ENCODE data around the gene BLM. TPM values are rescaled to one million over a fixed set of nuclear protein-coding genes. Genes with fewer than 3 reads are reported as not detected.

Gene BLM
- total RNA-seq, 4 donors from 2014 or later: 0.72 to 2.4 (median 0.84) TPM

DNA sequence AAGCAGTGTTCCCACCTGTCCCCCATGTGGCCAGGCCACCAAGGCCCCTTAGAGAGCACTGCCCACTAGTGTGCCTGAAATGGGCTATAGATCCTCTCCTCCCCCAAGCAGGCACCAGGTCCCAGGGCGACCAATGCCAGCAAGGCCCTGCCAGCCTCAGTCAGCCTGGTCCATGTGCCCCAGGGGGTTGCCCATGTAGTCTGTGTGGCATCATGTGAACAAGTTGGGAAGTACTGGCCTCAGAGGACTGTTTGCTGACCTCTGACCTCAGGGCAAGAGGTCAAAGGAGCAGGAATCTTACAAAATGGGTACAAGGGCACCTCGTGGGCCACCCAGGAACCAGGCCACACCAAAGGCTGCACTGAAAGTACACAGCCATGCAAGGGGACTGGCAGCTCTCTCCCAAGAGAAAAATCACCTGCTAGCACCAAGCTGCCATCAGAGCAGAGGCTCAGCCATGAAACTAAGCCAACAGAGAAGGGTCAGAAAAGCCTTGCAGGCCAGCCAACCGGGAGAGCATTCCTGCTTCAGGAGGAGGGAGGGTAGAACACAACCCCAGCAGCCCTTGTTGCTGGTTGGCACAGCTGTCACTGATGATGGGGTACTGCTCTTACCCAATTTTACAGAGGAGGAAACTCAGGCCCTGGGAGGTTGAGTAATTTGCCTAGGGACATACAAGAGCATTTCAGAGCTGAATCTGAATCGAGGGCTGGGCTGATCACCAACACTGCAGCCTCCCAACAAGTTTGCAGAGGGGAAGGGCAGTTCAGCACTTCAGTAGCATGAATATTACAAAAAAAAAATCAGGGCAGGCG, 146.0 kb downstream of the BLM start:
- Histone ChIP-seq H3K27ac (no peak overlapping the region), H3K27me3 (no peaks in the 10 kb centered on the region), H3K9me3 (no peaks in the 10 kb centered on the region), H3K4me1 (peaks cover 34% of the 10 kb centered on the region), H3K4me3 (no peak overlapping the region), H3K36me3 (no peaks in the 10 kb centered on the region)
- no peak for DNase-seq (ENCODE audit: low spot score in 2 of 2)
- TF ChIP-seq EP300 (IDR thresholded peaks at IDR 0.05) (no peak), POLR2A (IDR thresholded peaks at IDR 0.05) (no peak), POLR2AphosphoS5 (IDR thresholded peaks at IDR 0.05) (no peak)
- TF ChIP-seq, protein P1, sequence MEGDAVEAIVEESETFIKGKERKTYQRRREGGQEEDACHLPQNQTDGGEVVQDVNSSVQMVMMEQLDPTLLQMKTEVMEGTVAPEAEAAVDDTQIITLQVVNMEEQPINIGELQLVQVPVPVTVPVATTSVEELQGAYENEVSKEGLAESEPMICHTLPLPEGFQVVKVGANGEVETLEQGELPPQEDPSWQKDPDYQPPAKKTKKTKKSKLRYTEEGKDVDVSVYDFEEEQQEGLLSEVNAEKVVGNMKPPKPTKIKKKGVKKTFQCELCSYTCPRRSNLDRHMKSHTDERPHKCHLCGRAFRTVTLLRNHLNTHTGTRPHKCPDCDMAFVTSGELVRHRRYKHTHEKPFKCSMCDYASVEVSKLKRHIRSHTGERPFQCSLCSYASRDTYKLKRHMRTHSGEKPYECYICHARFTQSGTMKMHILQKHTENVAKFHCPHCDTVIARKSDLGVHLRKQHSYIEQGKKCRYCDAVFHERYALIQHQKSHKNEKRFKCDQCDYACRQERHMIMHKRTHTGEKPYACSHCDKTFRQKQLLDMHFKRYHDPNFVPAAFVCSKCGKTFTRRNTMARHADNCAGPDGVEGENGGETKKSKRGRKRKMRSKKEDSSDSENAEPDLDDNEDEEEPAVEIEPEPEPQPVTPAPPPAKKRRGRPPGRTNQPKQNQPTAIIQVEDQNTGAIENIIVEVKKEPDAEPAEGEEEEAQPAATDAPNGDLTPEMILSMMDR (IDR thresholded peaks at IDR 0.05): no peak
- WGBS: 54% methylated on average over 3 of the region's 5 CpGs

DNA sequence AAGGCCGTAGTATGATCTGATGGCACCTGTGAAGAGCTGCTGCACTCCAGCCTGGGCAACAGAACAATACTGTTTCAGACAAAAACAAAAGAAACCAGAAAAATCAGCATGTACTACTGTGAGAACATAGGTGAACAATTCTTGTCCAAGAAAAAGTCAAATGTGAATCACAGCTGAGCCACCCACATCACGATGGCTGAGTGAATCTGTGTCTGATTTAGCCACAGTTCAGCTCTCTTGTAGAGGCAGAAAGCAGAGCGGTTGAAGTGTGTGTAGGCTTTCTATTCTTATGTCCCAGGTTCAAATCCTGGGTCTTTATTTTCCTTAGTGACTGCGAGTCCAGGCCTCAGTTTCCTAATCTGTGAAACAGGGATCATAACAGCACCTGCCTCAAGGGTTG, 146.8 kb downstream of the BLM start:
- H3K27me3 ChIP-seq: no peaks in the 10 kb centered on the region
- no peak for TF ChIP-seq POLR2A (IDR thresholded peaks at IDR 0.05)
- TF ChIP-seq POLR2AphosphoS5 (IDR thresholded peaks at IDR 0.05): no peak
- TF ChIP-seq EP300 (IDR thresholded peaks at IDR 0.05): no peak
- TF ChIP-seq, protein P1 (IDR thresholded peaks at IDR 0.05): no peak
- no peak overlapping the region for H3K27ac ChIP-seq
- H3K9me3 ChIP-seq: no peaks in the 10 kb centered on the region
- H3K4me1 ChIP-seq: peaks cover 42% of the 10 kb centered on the region
- H3K36me3 ChIP-seq: no peaks in the 10 kb centered on the region
- no peak for DNase-seq (ENCODE audit: low spot score in 2 of 2)
- H3K4me3 ChIP-seq: no peak overlapping the region
- 84% methylated on average over 4 of the region's 4 CpGs for WGBS

DNA sequence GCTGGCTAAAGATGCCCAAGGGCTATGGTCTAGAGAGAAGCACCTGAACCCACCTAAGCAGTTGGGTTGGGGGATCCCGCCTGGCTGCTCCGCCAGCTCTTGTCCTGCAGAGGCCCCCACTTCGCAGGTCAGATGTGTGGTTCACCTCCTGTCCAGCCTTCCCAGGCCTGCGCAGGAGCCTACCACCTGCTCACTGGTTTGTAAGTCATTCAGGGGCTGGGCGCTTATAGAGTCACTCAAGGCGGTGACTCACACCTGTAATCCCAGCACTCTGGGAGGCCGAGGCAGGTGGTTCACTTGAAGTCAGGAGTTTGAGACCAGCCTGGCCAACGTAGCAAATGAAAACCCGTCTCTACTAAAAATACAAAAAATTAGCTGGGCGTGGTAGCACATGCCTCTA, 147.4 kb downstream of the BLM start:
- H3K4me1 ChIP-seq: peaks cover 48% of the 10 kb centered on the region
- H3K27me3 ChIP-seq: no peaks in the 10 kb centered on the region
- H3K9me3 ChIP-seq: no peaks in the 10 kb centered on the region
- no peak overlapping the region for H3K27ac ChIP-seq
- 83% methylated on average over 10 of the region's 10 CpGs for WGBS
- H3K4me3 ChIP-seq: no peak overlapping the region
- TF ChIP-seq POLR2AphosphoS5 (IDR thresholded peaks at IDR 0.05) (no peak), POLR2A (IDR thresholded peaks at IDR 0.05) (no peak), EP300 (IDR thresholded peaks at IDR 0.05) (no peak)
- TF ChIP-seq, protein P1 (IDR thresholded peaks at IDR 0.05): no peak
- H3K36me3 ChIP-seq: no peaks in the 10 kb centered on the region
- DNase-seq (ENCODE audit: low spot score in 2 of 2): no peak

DNA sequence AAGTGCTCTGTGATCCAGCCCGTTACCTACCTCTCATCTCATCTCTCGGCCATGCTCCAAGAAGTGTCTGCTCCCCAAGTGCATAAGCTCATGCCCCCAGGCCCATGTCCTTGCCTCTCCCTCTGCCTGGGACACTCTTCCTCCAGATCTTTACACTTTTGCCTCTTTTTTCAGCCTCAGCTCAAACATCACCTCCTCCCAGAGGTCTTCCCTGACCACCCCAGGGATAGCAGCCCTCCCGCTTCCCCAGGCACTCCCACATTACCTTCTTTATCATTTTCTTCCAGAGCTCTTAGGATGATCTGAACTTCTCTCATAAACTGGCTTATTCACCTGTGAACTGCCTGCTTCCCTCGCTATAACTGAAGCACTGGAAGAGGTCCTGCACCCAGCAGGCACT, 148.6 kb downstream of the BLM start:
- DNase-seq (ENCODE audit: low spot score in 2 of 2): no peak
- peaks cover 55% of the 10 kb centered on the region for H3K4me1 ChIP-seq
- no peaks in the 10 kb centered on the region for H3K36me3 ChIP-seq
- no peaks in the 10 kb centered on the region for H3K27me3 ChIP-seq
- no peak for TF ChIP-seq POLR2A (IDR thresholded peaks at IDR 0.05)
- TF ChIP-seq POLR2AphosphoS5 (IDR thresholded peaks at IDR 0.05): no peak
- TF ChIP-seq, protein P1 (IDR thresholded peaks at IDR 0.05): no peak
- no peak for TF ChIP-seq EP300 (IDR thresholded peaks at IDR 0.05)
- 84% methylated on average over 4 of the region's 4 CpGs for WGBS
- H3K27ac ChIP-seq: no peak overlapping the region
- H3K4me3 ChIP-seq: no peak overlapping the region
- H3K9me3 ChIP-seq: no peaks in the 10 kb centered on the region

Other genes starting within 250 kb of the BLM start
- gene CRTC3, start 187.4 kb upstream of the BLM start, total RNA-seq: 10 to 100 TPM; 23.6 to 50.4 (median 33.4) TPM
- 100 to 1,000 TPM in 2 of 4 donors, 10 to 100 TPM in 2; 61.6 to 120 (median 100) TPM for gene FURIN, start 151.2 kb downstream of the BLM start, total RNA-seq
- 10 to 100 TPM in 3 of 4 donors, 1 to 10 TPM in 1; 6.3 to 18.7 (median 11.8) TPM for gene FES, start 167.2 kb downstream of the BLM start, total RNA-seq
- 10 to 100 TPM; 51.3 to 91.9 (median 62.2) TPM for gene MAN2A2, start 186.0 kb downstream of the BLM start, total RNA-seq
- gene HDDC3, start 215.2 kb downstream of the BLM start, total RNA-seq: 100 to 1,000 TPM in 1 of 4 donors, 10 to 100 TPM in 3; 13.5 to 119 (median 17.0) TPM
- 10 to 100 TPM; 52.4 to 94.5 (median 67.8) TPM for gene UNC45A, start 217.9 kb downstream of the BLM start, total RNA-seq
- 10 to 100 TPM; 12.9 to 25.4 (median 17.9) TPM for gene RCCD1, start 237.5 kb downstream of the BLM start, total RNA-seq

Data from suprapubic skin (tissue), 4 donors.